HCT116 (cell line): Measurements from ENCODE around the gene POC1B.

ENCODE experiments used
- CTCF ChIP-seq, 3 experiments: fragments of 200-600 bp in 1 of 3; sonication (generic) in 1 of 3; IDR thresholded peaks in 2 of 3; conservative IDR thresholded peaks in 1 of 3; 2 replicates each; pipeline ENCODE4 v1.5.1; 2012 to 2017; ENCODE audit warnings: low read depth in 2 of 3, low read length in 2 of 3, antibody characterized with exemption in 1 of 3, borderline replicate concordance in 1 of 3, control low read depth in 1 of 3, mild to moderate bottlenecking in 1 of 3, mixed read lengths in 1 of 3, mixed run types in 1 of 3, moderate library complexity in 1 of 3; ENCODE audit not compliant: insufficient read depth in 1 of 3
- POLR2A ChIP-seq: IDR thresholded peaks from 2 replicates; pipeline ENCODE4 v1.7.0; 2011; ENCODE audit warnings: borderline replicate concordance; ENCODE audit not compliant: insufficient read depth, insufficient read length; ENCODE audit errors: extremely low read depth
- RAD21 ChIP-seq: IDR thresholded peaks from 2 replicates; pipeline ENCODE4 v1.6.1; 2012; ENCODE audit warnings: low read depth, mild to moderate bottlenecking

GRCh38 chr12:89461649-89462612 is 63.9 kb downstream of the POC1B start:
- no peak for TF ChIP-seq POLR2A
- peak; percentile 25 to 77 (median 66); a peak in 5 of 6 replicates for TF ChIP-seq CTCF (IDR thresholded peaks at IDR 0.05 in 2 of 3, conservative IDR thresholded peaks at IDR 0.05 in 1 of 3; ENCODE audit: borderline replicate concordance in 1 of 3, insufficient read depth in 1 of 3, low read depth in 2 of 3, low read length in 2 of 3)
- peak; percentile 91 for TF ChIP-seq RAD21
